Adipose tissue (tissue), 3 donors: ENCODE data around the gene NISCH. TPM values are rescaled to one million over a fixed set of nuclear protein-coding genes. Genes with fewer than 3 reads are reported as not detected.

Experiments used
- H3K27ac ChIP-seq: one replicate; pipeline ENCODE4 v1.5.1; 2013; ENCODE audit warnings: low read depth, low read length
- WGBS, 3 donors: extraction: QIAGEN DNeasy Blood & Tissue Kit; methylation state at CpG; one replicate each; pipeline ENCODE4 v1.1.7; 2013; 5-methylcytosine and 5-hydroxymethylcytosine counted together
- polyA plus RNA-seq, 3 donors: library from polyadenylated mRNA; stranded (reverse); fragments of 200-250 nt; gene quantifications; one replicate each; pipeline ENCODE4 v1.2.3, GENCODE V29; 2013
- donor health status: healthy with polysubstance abuse.
- donor health status: Bipolar disorder and iron deficiency.
- donor health status: healthy.

The NISCH gene
- polyA plus RNA-seq, 3 donors = 27.5 to 46.8 (median 41.2) TPM

DNA sequence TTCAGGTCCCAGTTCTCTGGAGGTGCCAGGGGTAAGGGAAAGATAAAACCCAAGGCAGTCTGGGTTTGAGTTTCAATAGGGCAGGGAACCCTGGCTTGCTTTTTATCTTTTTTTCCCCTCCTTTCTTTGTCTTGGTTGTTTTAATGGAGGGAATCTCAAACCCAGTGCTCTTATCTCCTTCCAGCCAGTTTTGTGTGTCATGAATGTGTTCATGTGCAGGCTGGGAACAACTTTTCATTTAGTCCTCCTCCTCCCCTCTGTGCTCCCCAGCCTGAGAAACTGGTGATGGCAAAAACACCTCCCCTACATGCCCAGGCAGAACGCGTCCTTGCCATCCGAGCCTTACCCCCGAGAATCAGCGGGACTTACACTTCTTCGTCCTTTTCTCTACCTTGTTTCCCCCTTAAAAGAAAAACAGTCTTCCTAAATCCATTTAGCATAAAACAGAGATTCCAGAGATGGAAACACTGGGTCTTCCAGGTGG, 21.4 kb upstream of the NISCH start:
- WGBS, 3 donors = 78 to 92% (median 91%) methylated on average over 6 of the region's 6 CpGs
- H3K27ac ChIP-seq = no peak overlapping the region

DNA sequence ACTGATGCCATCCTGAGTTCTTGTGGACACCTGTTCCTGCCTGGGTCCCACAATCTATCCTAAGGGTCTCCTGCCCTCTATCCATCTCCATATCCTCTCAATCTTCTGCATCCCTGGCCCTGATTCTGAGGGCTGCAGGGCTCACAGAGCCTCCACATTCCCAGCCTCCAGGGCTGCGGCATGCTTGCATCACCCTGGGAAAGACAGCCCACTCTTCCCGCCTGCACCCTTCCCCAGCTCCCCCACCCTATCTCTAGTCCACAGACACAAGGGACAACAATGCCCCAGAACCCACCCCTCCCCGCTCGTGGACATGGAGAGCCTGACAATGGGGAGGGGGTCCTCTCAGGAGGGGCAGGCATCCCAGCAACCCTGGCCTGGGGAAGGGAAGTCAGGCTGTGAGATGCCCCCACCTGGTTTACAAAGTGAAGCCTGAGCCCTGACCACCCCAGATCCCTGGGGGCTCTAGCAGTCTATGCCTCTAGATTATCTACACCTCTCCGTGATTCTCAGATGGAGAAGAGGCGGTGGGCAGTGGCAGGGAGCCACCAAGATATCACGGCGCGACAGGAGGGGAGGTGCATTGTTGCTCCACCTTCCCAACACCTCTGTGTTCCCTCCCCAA, 20.8 kb upstream of the NISCH start:
- no peak overlapping the region for H3K27ac ChIP-seq

DNA sequence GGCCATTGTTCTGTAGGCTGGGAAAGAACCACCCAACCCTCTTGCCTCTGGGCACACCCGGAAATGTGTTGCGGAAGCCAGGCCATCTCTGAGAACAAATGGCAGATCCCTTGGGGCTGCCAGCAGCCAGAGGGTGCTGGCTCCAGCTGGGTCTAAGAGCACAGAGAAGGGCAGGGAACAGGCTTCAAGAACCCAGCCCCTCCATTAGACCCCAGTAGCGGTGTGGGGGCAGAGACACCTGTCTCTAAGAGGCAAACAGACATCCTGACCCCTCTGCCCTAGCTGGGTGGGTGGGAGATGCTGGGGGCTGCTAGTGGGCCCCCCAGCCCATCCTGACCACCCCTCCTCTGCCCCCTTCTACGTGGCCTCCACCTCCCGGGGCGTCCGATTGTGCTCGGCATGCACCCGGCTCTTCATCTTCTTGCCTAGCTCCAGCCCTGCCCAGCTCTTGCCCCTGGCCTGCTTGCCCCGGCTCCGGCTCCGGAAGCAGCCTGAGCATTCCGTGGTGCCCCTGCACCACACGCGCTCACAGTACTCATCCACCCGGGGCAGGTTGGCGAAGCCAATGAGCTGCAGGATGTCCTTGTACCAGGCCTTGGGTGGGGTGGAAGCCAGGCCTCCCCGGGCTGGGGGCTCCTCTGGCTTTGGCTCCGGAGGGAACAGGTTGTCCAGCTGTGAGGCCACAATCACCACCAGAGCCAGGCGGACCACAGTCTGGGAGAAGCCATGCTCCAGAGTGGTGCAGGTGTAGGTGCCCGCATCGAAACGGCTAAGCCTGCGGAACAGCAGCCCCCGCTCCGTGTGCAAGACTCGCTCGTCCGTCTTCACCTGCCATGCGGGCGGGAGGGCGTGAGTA, 19.9 kb upstream of the NISCH start:
- WGBS, 3 donors = 88 to 92% (median 89%) methylated on average over 32 of the region's 32 CpGs
- no peak overlapping the region for H3K27ac ChIP-seq

More for the DNA sequence above, 20.8 kb upstream of the NISCH start:
- WGBS, 3 donors = 91 to 95% (median 94%) methylated on average over 9 of the region's 9 CpGs

DNA sequence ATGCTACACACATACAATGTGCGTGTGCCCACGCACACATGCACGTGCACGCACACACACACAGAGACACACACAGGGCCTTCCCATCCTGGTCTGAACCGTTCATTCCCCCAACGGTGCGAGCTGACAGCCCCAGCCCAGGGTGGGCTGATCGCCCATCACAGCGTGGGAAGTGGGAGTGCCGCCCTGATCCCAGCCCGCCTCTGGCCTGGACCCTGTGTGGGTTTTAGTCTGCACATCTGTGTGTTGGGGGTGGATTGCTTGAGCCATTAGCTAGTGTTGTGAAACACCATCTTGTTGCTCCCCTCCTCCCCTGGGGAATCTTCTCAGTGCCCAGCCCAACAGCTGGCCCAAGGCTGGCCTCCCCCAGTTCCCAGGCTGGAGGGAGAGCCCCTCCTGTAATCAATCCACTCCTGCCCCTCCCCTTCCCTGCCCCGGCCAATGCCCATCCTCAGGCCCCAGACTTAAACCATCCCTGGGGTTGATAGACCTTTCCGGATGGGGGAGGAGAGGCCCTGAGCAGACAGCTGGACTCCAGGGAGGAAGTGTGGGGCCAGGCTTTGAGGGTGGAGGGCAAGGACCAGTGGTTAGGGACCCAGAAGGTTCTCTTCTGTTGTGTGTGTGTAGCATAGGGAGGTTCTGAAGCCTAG, 18.8 kb upstream of the NISCH start:
- 54 to 92% (median 55%) methylated on average over 12 to 13 of the region's 13 CpGs for WGBS, 3 donors
- no peak overlapping the region for H3K27ac ChIP-seq

DNA sequence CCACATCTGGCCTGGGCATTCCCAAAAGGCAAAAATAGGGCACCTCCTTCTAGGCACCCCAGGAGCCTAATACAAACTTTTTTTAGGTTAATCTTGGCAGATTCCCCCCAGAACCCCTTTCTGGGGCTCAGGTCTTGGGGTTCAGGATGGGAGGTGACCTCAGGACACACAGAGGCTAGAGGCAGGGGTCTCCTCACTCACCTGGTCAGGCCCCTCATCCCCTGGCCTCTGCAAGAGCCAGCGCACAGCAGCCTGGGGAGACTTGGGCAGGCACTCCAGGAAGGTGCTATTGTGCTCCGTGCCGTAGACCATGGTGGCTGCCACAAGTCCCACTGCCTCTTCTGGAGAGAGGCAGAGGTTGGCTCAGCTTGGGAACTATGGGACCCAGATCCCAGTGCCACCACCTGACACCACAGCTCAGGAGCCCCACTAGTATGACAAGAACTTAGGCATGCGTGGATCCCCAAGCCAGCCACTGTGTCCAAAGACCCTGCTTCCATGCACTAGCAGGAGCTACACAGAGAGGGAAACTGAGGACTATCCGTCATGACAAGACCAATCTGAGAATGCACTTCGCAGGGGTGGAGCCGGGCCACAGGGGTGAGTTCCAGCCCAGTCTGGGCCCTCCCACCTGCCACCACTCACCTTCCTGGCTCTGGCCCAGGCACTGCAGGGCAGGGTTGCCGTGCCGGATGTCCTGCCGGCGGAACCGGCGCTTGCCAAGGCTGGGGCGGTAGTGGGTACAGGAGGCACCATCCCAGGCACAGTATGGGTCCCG, 17.9 kb upstream of the NISCH start:
- no peak overlapping the region for H3K27ac ChIP-seq
- 76 to 84% (median 82%) methylated on average over 15 of the region's 15 CpGs for WGBS, 3 donors

DNA sequence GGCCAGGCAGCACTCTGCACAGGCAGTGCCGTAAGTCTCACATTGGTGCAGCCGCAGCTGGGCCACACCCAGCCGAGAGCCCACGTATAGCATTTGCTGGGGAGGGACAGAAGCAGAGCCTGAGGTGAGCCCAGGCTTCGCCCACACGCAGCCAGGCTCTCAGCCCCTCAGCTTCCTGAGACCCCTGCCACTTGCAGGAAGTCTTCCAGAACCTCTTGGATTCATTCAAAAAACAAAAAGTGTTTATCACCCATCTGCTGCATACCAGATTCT, 17.4 kb upstream of the NISCH start:
- no peak overlapping the region for H3K27ac ChIP-seq
- 80 to 88% (median 81%) methylated on average over 6 of the region's 6 CpGs for WGBS, 3 donors

DNA sequence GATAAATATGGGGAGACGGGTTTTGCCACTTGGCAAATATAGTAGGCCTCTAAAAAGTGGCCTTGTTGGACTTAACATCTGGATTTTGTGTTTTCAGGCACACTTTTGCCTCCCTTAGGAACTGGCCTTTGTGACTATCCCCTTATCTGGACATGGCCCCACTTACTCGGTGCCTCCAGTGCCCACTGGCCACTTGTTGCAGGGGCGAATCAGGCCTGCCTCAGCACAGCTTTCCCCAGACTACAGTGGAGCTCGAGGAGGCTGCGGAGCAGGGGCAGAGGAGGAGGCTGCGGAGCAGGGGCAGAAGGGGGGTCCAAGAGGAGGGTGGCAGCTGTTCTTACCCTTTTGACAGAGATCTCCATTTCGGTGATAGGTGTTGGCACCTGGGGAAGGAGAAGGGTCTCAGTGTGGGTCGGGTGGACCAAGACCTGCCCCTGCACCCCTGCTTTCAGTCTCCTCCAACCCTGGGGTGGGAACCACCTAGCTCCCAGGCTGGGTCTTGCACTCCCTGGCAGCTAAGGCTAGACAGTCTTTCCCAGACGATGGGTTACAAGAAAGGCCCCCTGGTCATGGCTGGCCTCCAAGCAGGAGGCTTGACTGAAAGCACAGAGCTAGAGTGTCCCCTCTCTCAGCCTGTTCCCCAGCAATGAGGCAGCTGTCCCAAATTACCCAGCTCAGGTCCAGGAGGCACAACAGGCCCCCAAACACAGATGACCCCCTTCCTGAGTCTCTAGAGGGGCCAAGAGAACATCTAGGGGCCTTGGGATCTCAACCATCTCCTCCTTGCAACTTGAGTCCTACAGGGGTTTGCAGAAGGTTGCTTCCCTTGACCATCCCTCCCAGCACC, 16.6 kb upstream of the NISCH start:
- WGBS, 3 donors = 84 to 93% (median 87%) methylated on average over 9 of the region's 9 CpGs
- no peak overlapping the region for H3K27ac ChIP-seq

DNA sequence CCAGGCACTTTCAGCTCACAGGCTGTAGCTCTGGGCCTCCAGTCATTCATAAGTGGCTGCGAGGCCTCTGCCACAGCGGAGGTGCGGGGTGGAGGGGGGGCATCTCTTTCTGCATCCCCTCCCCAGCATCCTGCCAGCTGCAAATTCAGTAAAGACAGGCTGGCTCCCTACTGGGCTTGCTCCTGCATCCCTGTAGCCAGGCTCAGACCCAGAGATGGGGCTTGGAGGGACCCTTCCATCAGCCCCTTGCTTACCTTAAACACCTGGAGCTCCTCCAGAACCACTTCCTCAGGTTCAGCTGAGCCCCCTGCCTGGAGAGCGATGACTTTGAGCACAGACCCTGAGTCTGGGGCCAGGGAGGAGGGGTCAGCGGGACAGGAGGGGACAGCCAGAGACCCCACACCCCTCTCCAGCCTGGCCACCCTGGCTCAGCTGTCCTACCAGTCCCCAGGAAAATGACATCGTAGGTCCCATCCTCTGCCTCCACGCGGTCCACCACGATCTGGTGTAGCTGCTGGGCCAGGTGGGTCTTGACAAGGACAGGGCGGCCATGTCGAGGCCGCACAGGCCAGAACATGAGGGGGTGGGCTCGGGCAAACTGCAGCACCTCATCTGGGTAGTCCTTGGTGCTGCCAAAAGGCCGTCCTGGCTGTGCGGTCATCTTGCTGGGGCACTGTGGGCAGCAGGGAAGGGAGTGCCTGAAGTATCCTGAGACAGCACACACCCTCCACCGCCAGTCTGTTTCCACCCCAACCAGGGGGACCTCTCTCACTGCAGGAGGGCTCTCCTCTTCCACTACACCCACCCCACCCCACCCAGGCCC, 15.8 kb upstream of the NISCH start:
- no peak overlapping the region for H3K27ac ChIP-seq
- WGBS, 3 donors = 91 to 93% (median 93%) methylated on average over 16 of the region's 16 CpGs

DNA sequence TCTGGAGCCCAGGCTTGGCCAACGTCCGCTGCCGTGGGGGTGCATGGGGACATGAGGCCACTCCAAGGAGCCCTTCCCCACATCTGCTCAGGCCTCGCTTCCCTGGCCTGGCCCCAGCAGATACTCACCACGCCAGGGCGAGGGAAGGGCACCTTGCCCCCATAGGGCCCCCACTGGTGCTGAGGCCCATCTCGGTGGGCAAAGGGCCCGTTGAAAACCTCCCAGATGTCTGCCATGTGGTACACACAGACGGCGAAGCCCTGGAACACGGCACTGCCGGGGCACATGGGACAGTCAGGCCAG, 15.2 kb upstream of the NISCH start:
- H3K27ac ChIP-seq = no peak overlapping the region
- 89 to 94% (median 92%) methylated on average over 12 of the region's 12 CpGs for WGBS, 3 donors

DNA sequence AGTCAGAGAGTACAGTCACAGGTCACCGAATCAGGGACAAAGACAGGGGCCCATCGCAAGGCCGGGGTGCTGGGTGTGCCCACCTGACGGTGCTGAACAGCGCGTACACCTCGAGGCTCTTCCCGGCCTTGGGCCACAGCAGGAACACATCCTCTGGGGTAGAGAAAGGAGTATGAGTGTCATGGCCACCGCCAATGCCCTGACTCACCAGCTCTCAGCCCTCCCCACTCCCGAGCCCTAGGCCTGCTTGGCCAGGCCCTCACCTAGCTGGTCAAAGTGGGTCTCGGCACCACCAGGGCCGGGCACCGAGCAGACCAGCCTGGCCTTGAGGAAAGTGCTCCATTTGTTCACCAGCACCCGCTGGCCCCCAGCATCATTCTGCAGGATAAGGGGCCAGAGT, 14.7 kb upstream of the NISCH start:
- WGBS, 3 donors = 85 to 95% (median 94%) methylated on average over 14 of the region's 14 CpGs

DNA sequence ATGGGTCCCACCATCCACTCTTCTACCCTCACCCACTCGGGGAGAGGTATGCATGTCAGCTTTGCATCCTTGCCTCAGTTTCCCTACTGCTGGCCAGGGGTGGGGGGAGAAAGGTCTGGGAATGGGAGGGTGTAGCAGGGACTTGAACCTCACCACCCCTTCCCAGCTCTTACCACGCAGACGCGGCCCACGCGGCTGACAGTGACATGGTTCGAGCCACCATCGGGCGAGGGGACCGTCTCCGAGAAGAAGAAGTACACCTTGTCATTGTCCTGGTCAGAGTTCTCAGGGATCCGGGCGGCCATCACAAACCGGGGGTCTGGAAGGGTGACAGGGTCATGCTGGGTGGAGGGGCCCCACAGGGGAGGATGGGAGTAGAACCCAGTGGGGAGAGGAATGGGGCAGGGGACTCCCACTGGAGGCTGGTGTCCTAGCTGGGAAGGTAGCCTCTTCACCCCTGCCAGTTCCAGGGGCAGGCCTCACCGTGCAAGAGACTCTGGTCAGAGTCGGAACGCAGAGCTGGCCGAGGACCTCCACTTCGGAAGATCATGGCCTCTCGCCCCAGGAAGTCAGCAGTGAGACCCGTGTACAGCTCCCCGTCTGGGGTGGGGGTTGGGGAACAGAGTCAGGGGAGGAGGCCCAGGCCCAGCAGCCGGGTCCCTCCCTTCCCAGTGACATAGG, 14.2 kb upstream of the NISCH start:
- no peak overlapping the region for H3K27ac ChIP-seq

More for the DNA sequence above, 14.7 kb upstream of the NISCH start:
- H3K27ac ChIP-seq = no peak overlapping the region

DNA sequence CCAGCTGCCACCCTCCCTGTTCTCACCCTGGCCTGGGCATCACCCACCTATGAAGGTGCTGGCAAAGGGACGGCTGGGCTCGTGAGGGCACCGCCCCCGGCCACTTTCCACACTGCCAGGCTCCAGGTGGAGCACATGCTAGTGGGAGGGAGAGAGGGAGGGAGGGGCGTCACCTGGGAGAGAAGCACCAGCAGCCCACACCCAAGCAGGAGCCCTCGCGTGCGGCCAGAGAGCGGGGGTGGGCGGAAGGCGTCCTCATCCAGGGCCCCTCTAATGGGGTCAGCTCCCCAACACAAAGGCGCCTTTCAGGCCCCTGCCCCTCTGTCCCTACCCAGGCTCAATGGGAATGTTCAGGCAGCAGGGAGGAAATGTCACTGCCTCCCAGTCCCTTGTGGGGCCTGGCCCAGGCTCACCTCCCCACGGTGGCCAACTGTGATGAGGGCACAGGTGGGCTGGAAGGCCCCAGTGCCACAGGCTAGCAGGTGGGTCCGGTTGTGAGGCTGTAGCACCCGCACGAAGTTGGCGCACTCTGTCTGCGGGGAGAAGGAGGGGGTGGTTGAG, 13.6 kb upstream of the NISCH start:
- no peak overlapping the region for H3K27ac ChIP-seq
- WGBS, 3 donors = 83 to 92% (median 86%) methylated on average over 16 to 18 of the region's 18 CpGs

More for the DNA sequence above, 14.2 kb upstream of the NISCH start:
- WGBS, 3 donors = 90 to 92% (median 92%) methylated on average over 20 to 23 of the region's 23 CpGs

DNA sequence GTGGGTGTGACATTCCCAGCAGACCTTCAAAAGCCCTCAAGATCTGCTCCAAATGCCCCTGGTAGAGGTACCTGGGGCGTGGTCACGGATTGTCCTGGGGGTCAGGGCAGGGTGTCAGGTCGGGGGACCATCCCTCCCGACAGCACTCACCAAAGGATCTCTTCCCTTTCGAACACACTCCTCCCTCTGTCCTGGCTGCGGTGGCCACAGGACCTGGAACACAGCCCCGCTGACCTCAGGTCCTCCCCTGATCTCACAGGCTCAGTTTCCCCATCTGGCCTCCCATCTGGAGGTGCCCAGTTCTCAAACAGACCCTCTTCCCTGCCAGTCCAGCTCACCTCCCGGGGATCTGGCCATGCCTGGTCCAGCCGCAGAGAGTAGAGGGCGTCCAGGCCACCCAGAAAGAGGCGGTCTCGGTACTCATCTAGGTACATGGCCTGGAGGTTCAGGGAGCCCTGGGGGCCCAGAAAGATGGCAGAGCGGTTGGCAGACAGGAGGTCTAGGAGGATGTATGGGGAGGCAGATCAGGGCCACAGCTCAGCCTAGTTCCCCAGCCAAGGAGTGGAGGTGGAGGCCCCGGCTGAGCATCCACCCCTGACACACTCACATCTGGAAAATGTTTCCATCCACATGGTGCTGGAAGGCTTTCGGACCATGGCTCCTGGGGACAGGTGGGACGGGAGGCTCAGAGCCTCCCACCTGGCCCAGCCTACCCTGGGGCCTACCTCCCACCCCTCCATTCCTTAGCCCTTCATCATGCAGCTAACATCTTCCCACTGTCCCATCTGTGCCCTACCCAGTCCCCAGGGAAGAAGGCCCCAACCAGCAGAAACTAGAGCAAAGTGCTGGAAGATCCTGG, 12.8 kb upstream of the NISCH start:
- WGBS, 3 donors = 89 to 90% (median 90%) methylated on average over 16 of the region's 16 CpGs
- H3K27ac ChIP-seq = no peak overlapping the region

DNA sequence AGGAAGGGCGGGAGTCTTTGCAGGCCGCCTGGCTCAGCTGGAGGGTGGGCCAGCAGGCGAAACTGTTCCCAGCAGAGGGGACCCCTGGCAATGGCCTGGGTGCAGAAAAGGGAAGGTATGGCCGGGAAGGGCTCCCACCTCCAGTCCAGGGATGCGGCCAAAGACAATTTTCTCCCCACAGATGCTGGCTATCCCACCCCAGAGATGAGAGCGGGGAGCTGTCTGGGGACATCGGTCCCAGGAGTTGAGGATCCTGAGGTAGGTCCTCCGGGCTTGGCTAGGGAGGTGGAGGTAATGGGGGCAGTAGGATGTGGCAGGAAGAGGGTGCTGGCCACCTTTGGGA, 12.2 kb upstream of the NISCH start:
- H3K27ac ChIP-seq = no peak overlapping the region
- 78 to 94% (median 79%) methylated on average over 8 of the region's 8 CpGs for WGBS, 3 donors

DNA sequence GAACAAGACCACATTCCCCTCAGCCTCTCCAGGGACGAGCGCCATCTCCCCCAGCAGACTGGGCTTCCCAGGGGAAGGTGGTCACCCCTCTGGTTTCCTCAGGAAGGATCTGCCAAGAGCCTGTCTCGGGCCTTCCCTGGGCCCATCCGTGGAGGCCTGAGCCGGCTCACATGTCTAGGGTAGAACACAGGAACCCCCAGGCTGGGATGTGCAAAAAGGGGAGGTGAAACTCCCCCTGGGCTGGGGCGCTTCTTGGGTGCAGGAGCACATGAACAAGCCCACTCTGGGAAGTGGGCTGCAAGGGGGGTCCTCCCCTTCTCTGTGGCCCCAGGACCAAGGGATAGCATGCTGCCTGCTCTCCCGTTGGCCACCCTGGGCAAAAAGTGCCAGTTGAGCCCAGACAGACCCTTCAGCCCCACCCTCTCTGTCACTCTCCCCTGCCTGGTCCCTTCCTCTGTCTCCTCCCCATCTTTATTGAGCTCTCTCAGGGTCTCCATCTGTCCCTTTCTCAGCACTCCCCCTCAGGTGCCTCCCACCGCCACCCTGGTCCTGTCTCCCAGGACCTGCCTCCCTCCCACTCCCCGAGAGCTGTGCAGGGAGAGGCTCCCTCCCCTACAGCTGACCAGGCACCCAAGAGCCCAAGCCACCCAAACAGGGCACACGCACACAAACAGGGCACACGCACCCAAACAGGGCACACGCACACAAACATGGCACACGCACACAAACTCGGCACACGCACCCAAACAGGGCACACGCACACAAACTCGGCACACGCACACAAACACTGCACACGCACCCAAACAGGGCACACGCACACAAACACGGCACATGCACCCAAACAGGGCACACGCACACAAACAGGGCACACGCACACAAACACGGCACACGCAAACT, 11.4 kb upstream of the NISCH start:
- 82 to 90% (median 84%) methylated on average over 25 of the region's 25 CpGs for WGBS, 3 donors
- H3K27ac ChIP-seq = no peak overlapping the region
